GM23338 (cell line): ENCODE measurements around the gene RAB13. TPM values are rescaled to one million over a fixed set of nuclear protein-coding genes. Genes with fewer than 3 reads are reported as not detected.

Source experiments
- ATAC-seq: fragments of 200-7000 bp; cut with Tn5 transposase; 3 replicates; pipeline ENCODE4 v1.9.1; 2020
- DNase-seq: peaks from one replicate; pipeline ENCODE4 v3.0.0-alpha.2; 2015; ENCODE audit warnings: low spot score
- H2AFZ ChIP-seq: fragments of 200-600 bp; sonication (generic); 2 replicates; pipeline ENCODE4 v1.8.0; 2016; ENCODE audit warnings: antibody characterized with exemption, mild to moderate bottlenecking, moderate library complexity
- H3F3A ChIP-seq: fragments of 200-600 bp; sonication (generic); replicated peaks from 2 replicates; pipeline ENCODE4 v1.8.0; 2017; ENCODE audit warnings: antibody characterized with exemption, mixed run types, low read depth
- H3K27ac ChIP-seq: fragments of 200-600 bp; sonication (generic); 2 replicates; pipeline ENCODE4 v1.6.1; 2016; ENCODE audit warnings: low read depth
- H3K27me3 ChIP-seq: fragments of 200-600 bp; sonication (generic); 2 replicates; pipeline ENCODE4 v1.8.0; 2016; ENCODE audit warnings: mild to moderate bottlenecking, mixed run types, moderate library complexity; ENCODE audit not compliant: insufficient read depth
- H3K36me3 ChIP-seq: fragments of 200-600 bp; sonication (generic); 2 replicates; pipeline ENCODE4 v1.8.0; 2016; ENCODE audit warnings: mild to moderate bottlenecking; ENCODE audit not compliant: insufficient read depth
- H3K4me1 ChIP-seq: fragments of 200-600 bp; sonication (generic); 2 replicates; pipeline ENCODE4 v1.8.0; 2016; ENCODE audit warnings: mild to moderate bottlenecking, moderate library complexity; ENCODE audit not compliant: insufficient read depth
- H3K4me2 ChIP-seq: fragments of 200-600 bp; sonication (generic); 2 replicates; pipeline ENCODE4 v1.7.1; 2017; ENCODE audit warnings: mixed run types
- H3K4me3 ChIP-seq: fragments of 200-600 bp; sonication (generic); 2 replicates; pipeline ENCODE4 v1.6.1; 2016; ENCODE audit warnings: mixed run types
- H3K79me2 ChIP-seq: fragments of 200-600 bp; sonication (generic); replicated peaks from 2 replicates; pipeline ENCODE4 v1.8.0; 2017; ENCODE audit warnings: mild to moderate bottlenecking; ENCODE audit not compliant: insufficient read depth
- H3K9me2 ChIP-seq: fragments of 200-600 bp; sonication (generic); 2 replicates; pipeline ENCODE4 v1.8.0; 2017; ENCODE audit not compliant: insufficient read depth
- H4K20me1 ChIP-seq: fragments of 200-600 bp; sonication (generic); replicated peaks from 2 replicates; pipeline ENCODE4 v1.8.0; 2017; ENCODE audit warnings: mild to moderate bottlenecking; ENCODE audit not compliant: insufficient read depth
- H3K27ac Mint-ChIP-seq: 2 replicates; pipeline ENCODE4 v1.8.0; 2020; ENCODE audit warnings: inconsistent platforms, mild to moderate bottlenecking, moderate library complexity, mixed read lengths
- H3K27me3 Mint-ChIP-seq: 3 replicates; pipeline ENCODE4 v1.8.0; 2022; ENCODE audit warnings: low read depth, mild to moderate bottlenecking, moderate library complexity, mixed read lengths, inconsistent platforms; ENCODE audit not compliant: insufficient read depth, poor library complexity
- H3K36me3 Mint-ChIP-seq: 3 replicates; pipeline ENCODE4 v1.8.0; 2021; ENCODE audit warnings: low read depth, mild to moderate bottlenecking, inconsistent platforms, moderate library complexity, mixed read lengths
- H3K4me1 Mint-ChIP-seq: 3 replicates; pipeline ENCODE4 v1.8.0; 2020; ENCODE audit warnings: mild to moderate bottlenecking, inconsistent platforms, mixed read lengths
- H3K4me3 Mint-ChIP-seq: 3 replicates; pipeline ENCODE4 v1.8.0; 2021; ENCODE audit warnings: moderate library complexity, mild to moderate bottlenecking, inconsistent platforms, mixed read lengths
- H3K9me3 Mint-ChIP-seq: 3 replicates; pipeline ENCODE4 v1.8.0; 2020; ENCODE audit warnings: moderate library complexity, mild to moderate bottlenecking, inconsistent platforms, mixed read lengths
- CREB1 ChIP-seq: fragments of 250-450 bp; sonication (Bioruptor Pico); IDR thresholded peaks from 2 replicates; pipeline ENCODE4 v1.5.0; 2020; ENCODE audit warnings: low read depth, mild to moderate bottlenecking, moderate library complexity
- EZH2 ChIP-seq: fragments of 200-600 bp; sonication (generic); IDR thresholded peaks from one replicate; pipeline ENCODE4 v1.8.0; 2017; ENCODE audit warnings: antibody characterized with exemption, mild to moderate bottlenecking, low read depth; ENCODE audit not compliant: unreplicated experiment
- EZH2phosphoT487 ChIP-seq: fragments of 200-600 bp; sonication (generic); IDR thresholded peaks from one replicate; pipeline ENCODE4 v1.8.1; 2018; ENCODE audit warnings: antibody characterized with exemption; ENCODE audit not compliant: unreplicated experiment
- JUNB ChIP-seq: IDR thresholded peaks from one replicate; pipeline ENCODE4 v1.6.1; 2016; ENCODE audit warnings: antibody characterized with exemption; ENCODE audit not compliant: unreplicated experiment
- NANOG ChIP-seq: IDR thresholded peaks from 2 replicates; pipeline ENCODE4 v1.6.1; 2016; ENCODE audit warnings: antibody characterized with exemption, borderline replicate concordance
- POLR2AphosphoS5 ChIP-seq: IDR thresholded peaks from 2 replicates; pipeline ENCODE4 v1.6.1; 2016; ENCODE audit warnings: antibody characterized with exemption, low read depth
- STAT1 ChIP-seq: IDR thresholded peaks from one replicate; pipeline ENCODE4 v1.6.1; 2016; ENCODE audit warnings: antibody characterized with exemption; ENCODE audit not compliant: unreplicated experiment
- ZNF114 ChIP-seq: fragments of 250-450 bp; sonication (Bioruptor Pico); IDR thresholded peaks from 2 replicates; pipeline ENCODE4 v1.5.0; 2020; ENCODE audit warnings: mild to moderate bottlenecking, moderate library complexity
- ZNF331 ChIP-seq: fragments of 250-450 bp; sonication (Bioruptor Pico); IDR thresholded peaks from 2 replicates; pipeline ENCODE4 v1.5.0; 2020; ENCODE audit warnings: low read depth, mild to moderate bottlenecking, moderate library complexity
- polyA plus RNA-seq: library from polyadenylated mRNA; unstranded; fragments of >200 nt; fragmentation: Nextera tagmentation; extraction: Ambion mirVana; gene quantifications from 2 replicates; pipeline ENCODE4 v1.2.1, GENCODE V29; 2016
- total RNA-seq: library from RNA; depleted of rRNA; stranded (reverse); fragments of >200 nt; shearing (Covaris generic); gene quantifications from 2 replicates; pipeline ENCODE4 v1.2.3, GENCODE V29; 2014
- TF ChIP-seq, protein P1 (sequence below): fragments of 250-450 bp; sonication (Bioruptor Pico); IDR thresholded peaks from 2 replicates; pipeline ENCODE4 v1.5.0; 2020; ENCODE audit warnings: mild to moderate bottlenecking, moderate library complexity
- TF ChIP-seq, protein P2 (sequence below), 2 experiments: fragments of 200-600 bp in 1 of 2; sonication (generic) in 1 of 2; conservative IDR thresholded peaks; 2 replicates each; pipeline versions ENCODE4 v1.5.1 to v1.6.1; 2016 to 2017; ENCODE audit warnings: antibody characterized with exemption in 2 of 2, low read depth in 2 of 2, mild to moderate bottlenecking in 2 of 2, moderate library complexity in 1 of 2
- TF ChIP-seq, protein P3 (sequence below): IDR thresholded peaks from 2 replicates; pipeline ENCODE4 v1.6.1; 2016; ENCODE audit warnings: antibody characterized with exemption
- TF ChIP-seq, protein P4 (sequence below): IDR thresholded peaks from one replicate; pipeline ENCODE4 v1.6.1; 2018; ENCODE audit warnings: antibody characterized with exemption; ENCODE audit not compliant: unreplicated experiment

The RAB13 gene
- total and polyA plus RNA-seq, 2 experiments from 2014 or later = 38.6 to 171 TPM

DNA sequence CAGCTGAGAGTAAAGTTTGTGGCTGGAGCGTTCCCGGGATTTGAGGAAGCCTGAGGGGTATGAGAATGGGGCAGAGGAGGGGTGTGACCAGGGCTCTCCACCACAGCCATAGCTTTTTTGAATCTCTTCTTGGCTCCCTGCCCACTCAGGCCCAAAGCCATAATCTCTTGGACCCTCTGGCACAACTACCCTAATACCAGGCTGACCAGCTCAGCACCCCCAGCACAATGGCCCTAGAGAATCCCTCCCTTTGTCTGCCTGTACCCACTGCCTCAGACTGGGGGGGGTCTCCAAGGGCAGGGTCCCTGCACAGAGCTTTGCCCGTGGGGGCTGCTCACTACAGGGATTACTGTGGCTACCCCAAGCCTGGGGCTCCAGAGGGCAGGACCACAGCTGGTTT is 47.1 kb downstream of the RAB13 start:
- Histone ChIP-seq H3K27ac (no peak overlapping the region), H3K79me2 (no peaks in the 10 kb centered on the region), H3K9me2 (no peaks in the 10 kb centered on the region), H3K4me2 (no peak overlapping the region), H2AFZ (no peak overlapping the region), H3F3A (no peaks in the 10 kb centered on the region), H3K4me1 (no peaks in the 10 kb centered on the region), H3K27me3 (no peaks in the 10 kb centered on the region), H4K20me1 (no peaks in the 10 kb centered on the region), H3K36me3 (peaks cover 20% of the 10 kb centered on the region), H3K4me3 (no peak overlapping the region)
- ATAC-seq (no peak), DNase-seq (no peak)
- TF ChIP-seq NANOG = no peak
- no peak for TF ChIP-seq ZNF114 (CRISPR knock-in tag)
- TF ChIP-seq, protein P1, sequence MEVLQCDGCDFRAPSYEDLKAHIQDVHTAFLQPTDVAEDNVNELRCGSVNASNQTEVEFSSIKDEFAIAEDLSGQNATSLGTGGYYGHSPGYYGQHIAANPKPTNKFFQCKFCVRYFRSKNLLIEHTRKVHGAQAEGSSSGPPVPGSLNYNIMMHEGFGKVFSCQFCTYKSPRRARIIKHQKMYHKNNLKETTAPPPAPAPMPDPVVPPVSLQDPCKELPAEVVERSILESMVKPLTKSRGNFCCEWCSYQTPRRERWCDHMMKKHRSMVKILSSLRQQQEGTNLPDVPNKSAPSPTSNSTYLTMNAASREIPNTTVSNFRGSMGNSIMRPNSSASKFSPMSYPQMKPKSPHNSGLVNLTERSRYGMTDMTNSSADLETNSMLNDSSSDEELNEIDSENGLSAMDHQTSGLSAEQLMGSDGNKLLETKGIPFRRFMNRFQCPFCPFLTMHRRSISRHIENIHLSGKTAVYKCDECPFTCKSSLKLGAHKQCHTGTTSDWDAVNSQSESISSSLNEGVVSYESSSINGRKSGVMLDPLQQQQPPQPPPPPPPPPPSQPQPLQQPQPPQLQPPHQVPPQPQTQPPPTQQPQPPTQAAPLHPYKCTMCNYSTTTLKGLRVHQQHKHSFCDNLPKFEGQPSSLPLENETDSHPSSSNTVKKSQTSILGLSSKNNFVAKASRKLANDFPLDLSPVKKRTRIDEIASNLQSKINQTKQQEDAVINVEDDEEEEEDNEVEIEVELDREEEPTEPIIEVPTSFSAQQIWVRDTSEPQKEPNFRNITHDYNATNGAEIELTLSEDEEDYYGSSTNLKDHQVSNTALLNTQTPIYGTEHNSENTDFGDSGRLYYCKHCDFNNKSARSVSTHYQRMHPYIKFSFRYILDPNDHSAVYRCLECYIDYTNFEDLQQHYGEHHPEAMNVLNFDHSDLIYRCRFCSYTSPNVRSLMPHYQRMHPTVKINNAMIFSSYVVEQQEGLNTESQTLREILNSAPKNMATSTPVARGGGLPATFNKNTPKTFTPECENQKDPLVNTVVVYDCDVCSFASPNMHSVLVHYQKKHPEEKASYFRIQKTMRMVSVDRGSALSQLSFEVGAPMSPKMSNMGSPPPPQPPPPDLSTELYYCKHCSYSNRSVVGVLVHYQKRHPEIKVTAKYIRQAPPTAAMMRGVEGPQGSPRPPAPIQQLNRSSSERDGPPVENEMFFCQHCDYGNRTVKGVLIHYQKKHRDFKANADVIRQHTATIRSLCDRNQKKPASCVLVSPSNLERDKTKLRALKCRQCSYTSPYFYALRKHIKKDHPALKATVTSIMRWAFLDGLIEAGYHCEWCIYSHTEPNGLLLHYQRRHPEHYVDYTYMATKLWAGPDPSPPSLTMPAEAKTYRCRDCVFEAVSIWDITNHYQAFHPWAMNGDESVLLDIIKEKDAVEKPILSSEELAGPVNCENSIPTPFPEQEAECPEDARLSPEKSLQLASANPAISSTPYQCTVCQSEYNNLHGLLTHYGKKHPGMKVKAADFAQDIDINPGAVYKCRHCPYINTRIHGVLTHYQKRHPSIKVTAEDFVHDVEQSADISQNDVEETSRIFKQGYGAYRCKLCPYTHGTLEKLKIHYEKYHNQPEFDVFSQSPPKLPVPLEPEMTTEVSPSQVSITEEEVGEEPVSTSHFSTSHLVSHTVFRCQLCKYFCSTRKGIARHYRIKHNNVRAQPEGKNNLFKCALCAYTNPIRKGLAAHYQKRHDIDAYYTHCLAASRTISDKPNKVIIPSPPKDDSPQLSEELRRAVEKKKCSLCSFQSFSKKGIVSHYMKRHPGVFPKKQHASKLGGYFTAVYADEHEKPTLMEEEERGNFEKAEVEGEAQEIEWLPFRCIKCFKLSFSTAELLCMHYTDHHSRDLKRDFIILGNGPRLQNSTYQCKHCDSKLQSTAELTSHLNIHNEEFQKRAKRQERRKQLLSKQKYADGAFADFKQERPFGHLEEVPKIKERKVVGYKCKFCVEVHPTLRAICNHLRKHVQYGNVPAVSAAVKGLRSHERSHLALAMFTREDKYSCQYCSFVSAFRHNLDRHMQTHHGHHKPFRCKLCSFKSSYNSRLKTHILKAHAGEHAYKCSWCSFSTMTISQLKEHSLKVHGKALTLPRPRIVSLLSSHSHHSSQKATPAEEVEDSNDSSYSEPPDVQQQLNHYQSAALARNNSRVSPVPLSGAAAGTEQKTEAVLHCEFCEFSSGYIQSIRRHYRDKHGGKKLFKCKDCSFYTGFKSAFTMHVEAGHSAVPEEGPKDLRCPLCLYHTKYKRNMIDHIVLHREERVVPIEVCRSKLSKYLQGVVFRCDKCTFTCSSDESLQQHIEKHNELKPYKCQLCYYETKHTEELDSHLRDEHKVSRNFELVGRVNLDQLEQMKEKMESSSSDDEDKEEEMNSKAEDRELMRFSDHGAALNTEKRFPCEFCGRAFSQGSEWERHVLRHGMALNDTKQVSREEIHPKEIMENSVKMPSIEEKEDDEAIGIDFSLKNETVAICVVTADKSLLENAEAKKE (CRISPR knock-in tag) = no peak
- TF ChIP-seq EZH2 = no peak
- no peak for TF ChIP-seq EZH2phosphoT487
- TF ChIP-seq STAT1 = no peak
- no peak for TF ChIP-seq ZNF331 (CRISPR knock-in tag)
- TF ChIP-seq, protein P2, sequence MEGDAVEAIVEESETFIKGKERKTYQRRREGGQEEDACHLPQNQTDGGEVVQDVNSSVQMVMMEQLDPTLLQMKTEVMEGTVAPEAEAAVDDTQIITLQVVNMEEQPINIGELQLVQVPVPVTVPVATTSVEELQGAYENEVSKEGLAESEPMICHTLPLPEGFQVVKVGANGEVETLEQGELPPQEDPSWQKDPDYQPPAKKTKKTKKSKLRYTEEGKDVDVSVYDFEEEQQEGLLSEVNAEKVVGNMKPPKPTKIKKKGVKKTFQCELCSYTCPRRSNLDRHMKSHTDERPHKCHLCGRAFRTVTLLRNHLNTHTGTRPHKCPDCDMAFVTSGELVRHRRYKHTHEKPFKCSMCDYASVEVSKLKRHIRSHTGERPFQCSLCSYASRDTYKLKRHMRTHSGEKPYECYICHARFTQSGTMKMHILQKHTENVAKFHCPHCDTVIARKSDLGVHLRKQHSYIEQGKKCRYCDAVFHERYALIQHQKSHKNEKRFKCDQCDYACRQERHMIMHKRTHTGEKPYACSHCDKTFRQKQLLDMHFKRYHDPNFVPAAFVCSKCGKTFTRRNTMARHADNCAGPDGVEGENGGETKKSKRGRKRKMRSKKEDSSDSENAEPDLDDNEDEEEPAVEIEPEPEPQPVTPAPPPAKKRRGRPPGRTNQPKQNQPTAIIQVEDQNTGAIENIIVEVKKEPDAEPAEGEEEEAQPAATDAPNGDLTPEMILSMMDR (conservative IDR thresholded peaks at IDR 0.05; ENCODE audit: low read depth in 2 of 2) = no peak
- TF ChIP-seq, protein P3, sequence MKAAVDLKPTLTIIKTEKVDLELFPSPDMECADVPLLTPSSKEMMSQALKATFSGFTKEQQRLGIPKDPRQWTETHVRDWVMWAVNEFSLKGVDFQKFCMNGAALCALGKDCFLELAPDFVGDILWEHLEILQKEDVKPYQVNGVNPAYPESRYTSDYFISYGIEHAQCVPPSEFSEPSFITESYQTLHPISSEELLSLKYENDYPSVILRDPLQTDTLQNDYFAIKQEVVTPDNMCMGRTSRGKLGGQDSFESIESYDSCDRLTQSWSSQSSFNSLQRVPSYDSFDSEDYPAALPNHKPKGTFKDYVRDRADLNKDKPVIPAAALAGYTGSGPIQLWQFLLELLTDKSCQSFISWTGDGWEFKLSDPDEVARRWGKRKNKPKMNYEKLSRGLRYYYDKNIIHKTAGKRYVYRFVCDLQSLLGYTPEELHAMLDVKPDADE = no peak
- TF ChIP-seq CREB1 (CRISPR knock-in tag) = no peak
- no peak for TF ChIP-seq JUNB
- no peak for TF ChIP-seq POLR2AphosphoS5
- TF ChIP-seq, protein P4, sequence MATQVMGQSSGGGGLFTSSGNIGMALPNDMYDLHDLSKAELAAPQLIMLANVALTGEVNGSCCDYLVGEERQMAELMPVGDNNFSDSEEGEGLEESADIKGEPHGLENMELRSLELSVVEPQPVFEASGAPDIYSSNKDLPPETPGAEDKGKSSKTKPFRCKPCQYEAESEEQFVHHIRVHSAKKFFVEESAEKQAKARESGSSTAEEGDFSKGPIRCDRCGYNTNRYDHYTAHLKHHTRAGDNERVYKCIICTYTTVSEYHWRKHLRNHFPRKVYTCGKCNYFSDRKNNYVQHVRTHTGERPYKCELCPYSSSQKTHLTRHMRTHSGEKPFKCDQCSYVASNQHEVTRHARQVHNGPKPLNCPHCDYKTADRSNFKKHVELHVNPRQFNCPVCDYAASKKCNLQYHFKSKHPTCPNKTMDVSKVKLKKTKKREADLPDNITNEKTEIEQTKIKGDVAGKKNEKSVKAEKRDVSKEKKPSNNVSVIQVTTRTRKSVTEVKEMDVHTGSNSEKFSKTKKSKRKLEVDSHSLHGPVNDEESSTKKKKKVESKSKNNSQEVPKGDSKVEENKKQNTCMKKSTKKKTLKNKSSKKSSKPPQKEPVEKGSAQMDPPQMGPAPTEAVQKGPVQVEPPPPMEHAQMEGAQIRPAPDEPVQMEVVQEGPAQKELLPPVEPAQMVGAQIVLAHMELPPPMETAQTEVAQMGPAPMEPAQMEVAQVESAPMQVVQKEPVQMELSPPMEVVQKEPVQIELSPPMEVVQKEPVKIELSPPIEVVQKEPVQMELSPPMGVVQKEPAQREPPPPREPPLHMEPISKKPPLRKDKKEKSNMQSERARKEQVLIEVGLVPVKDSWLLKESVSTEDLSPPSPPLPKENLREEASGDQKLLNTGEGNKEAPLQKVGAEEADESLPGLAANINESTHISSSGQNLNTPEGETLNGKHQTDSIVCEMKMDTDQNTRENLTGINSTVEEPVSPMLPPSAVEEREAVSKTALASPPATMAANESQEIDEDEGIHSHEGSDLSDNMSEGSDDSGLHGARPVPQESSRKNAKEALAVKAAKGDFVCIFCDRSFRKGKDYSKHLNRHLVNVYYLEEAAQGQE = no peak
- Mint-ChIP-seq H3K27ac (no peak overlapping the region), H3K4me3 (no peak overlapping the region), H3K9me3 (no peaks in the 10 kb centered on the region), H3K4me1 (no peaks in the 10 kb centered on the region), H3K36me3 (peaks cover 75% of the 10 kb centered on the region), H3K27me3 (peaks cover 15% of the 10 kb centered on the region)
